Loucy (cell line): ENCODE results near the gene CHPF.

ENCODE experiments used
- EZH2phosphoT487 ChIP-seq: fragments of 200-600 bp; IDR thresholded peaks from 2 replicates; pipeline ENCODE4 v1.6.1; 2018; ENCODE audit warnings: antibody characterized with exemption, mild to moderate bottlenecking, moderate library complexity, borderline replicate concordance
- TF ChIP-seq, protein P1 (sequence below): fragments of 200-600 bp; sonication (generic); conservative IDR thresholded peaks from 2 replicates; pipeline ENCODE4 v1.5.1; 2014; ENCODE audit warnings: mild to moderate bottlenecking, antibody characterized with exemption, low read length

DNA sequence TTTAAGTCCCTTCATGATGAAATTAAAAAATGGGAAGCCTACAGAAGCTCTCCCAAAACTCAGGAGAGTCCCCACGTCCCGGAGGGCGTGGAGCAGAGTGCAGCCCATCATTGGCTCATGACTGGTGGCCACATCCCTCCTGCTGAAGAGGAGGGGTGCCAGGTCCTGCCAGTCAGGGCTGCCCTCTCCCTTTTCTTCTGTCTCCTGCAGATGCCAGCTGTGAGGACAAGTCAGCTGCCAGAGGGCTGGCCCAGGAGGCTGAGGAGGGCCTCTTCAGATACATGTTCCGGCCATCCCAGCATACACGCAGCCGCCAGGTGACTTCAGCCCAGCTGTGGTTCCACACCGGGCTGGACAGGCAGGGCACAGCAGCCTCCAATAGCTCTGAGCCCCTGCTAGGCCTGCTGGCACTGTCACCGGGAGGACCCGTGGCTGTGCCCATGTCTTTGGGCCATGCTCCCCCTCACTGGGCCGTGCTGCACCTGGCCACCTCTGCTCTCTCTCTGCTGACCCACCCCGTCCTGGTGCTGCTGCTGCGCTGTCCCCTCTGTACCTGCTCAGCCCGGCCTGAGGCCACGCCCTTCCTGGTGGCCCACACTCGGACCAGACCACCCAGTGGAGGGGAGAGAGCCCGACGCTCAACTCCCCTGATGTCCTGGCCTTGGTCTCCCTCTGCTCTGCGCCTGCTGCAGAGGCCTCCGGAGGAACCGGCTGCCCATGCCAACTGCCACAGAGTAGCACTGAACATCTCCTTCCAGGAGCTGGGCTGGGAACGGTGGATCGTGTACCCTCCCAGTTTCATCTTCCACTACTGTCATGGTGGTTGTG, 31.1 kb upstream of the CHPF start:
- TF ChIP-seq, protein P1, sequence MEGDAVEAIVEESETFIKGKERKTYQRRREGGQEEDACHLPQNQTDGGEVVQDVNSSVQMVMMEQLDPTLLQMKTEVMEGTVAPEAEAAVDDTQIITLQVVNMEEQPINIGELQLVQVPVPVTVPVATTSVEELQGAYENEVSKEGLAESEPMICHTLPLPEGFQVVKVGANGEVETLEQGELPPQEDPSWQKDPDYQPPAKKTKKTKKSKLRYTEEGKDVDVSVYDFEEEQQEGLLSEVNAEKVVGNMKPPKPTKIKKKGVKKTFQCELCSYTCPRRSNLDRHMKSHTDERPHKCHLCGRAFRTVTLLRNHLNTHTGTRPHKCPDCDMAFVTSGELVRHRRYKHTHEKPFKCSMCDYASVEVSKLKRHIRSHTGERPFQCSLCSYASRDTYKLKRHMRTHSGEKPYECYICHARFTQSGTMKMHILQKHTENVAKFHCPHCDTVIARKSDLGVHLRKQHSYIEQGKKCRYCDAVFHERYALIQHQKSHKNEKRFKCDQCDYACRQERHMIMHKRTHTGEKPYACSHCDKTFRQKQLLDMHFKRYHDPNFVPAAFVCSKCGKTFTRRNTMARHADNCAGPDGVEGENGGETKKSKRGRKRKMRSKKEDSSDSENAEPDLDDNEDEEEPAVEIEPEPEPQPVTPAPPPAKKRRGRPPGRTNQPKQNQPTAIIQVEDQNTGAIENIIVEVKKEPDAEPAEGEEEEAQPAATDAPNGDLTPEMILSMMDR: no peak
- no peak for TF ChIP-seq EZH2phosphoT487
